Mammary microvascular endothelial cell (primary cell): ENCODE data around the gene FBXO45. TPM values are rescaled to one million over a fixed set of nuclear protein-coding genes. Genes with fewer than 3 reads are reported as not detected.

Experiments
- total RNA-seq: library from RNA; depleted of rRNA; stranded (reverse); fragments of >200 nt; gene quantifications from 2 replicates; pipeline ENCODE4 v1.2.3, GENCODE V29; 2015

The FBXO45 gene, protein sequence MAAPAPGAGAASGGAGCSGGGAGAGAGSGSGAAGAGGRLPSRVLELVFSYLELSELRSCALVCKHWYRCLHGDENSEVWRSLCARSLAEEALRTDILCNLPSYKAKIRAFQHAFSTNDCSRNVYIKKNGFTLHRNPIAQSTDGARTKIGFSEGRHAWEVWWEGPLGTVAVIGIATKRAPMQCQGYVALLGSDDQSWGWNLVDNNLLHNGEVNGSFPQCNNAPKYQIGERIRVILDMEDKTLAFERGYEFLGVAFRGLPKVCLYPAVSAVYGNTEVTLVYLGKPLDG
- total RNA-seq, result 11.1 and 11.9 TPM in 2 replicates

DNA sequence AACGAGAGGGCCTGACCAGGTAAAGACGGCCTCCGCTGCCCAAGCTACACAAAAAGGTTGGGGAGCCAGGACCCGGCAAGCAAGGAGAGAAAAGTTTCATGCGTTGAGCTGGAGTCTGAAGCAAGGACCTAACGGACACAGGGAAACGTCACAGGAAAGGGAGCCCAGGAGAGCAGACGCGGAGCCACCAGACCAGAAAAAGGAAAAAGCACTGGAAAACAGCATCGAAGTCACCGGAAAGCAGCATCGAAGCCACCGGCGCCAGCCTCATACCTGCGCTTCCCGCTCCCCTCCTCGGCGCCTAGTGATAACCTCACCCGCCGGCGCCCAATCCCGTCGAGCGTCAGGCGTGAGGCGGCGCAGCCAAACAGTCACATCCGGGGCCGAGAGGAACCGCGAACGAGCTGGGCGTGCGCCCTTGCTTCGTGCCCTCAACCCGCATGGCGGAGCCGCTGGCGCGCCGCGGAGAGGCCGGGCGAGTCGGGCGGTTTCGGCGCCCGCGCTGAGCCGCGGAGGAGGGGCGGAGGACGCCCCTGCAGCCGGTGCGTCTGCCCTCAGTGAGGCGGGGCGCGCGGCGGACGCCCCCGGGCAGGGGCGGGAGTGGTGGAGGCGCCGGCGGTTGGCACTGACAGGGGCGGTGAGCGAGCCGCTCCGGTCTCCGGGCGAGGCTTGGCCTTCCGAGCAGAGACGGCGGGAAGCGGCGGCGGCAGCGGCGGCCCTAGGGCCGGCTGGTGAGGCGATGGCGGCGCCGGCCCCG lies at the start of gene FBXO45, which contains the start of gene WDR53:
Gene FBXO45 (plus strand): TSS at position 415 of the 757 bp plus-strand sequence. CDS start 325 bp downstream, at position 740.
Gene WDR53 (minus strand): TSS at position 309 of the 757 bp plus-strand sequence. CDS start 7,079 bp downstream, outside the sequence.

Other genes starting within 250 kb of the FBXO45 start
- gene TM4SF19, start 230.3 kb upstream of the FBXO45 start, total RNA-seq, result 0.34 and 0.87 TPM in 2 replicates
- gene UBXN7, start 136.2 kb upstream of the FBXO45 start, total RNA-seq, result 5.9 and 7.0 TPM in 2 replicates
- gene RNF168, start 64.9 kb upstream of the FBXO45 start, total RNA-seq, result 14.4 and 15.8 TPM in 2 replicates
- not detected in 2 replicates for gene SMCO1, start 53.3 kb upstream of the FBXO45 start, total RNA-seq
- gene WDR53, start 106 bp upstream of the FBXO45 start, total RNA-seq, result 3.1 and 5.7 TPM in 2 replicates
- 8.3 and 10.2 TPM in 2 replicates for gene NRROS, start 71.0 kb downstream of the FBXO45 start, total RNA-seq
- 0.98 and 1.7 TPM in 2 replicates for gene CEP19, start 143.6 kb downstream of the FBXO45 start, total RNA-seq
- 10.8 and 21.2 TPM in 2 replicates for gene PIGX, start 143.7 kb downstream of the FBXO45 start, total RNA-seq
- 36.1 and 38.6 TPM in 2 replicates for gene PAK2, start 171.2 kb downstream of the FBXO45 start, total RNA-seq